ENCODE data around the gene KCNJ10. TPM values are rescaled to one million over a fixed set of nuclear protein-coding genes. Genes with fewer than 3 reads are reported as not detected.

Gene KCNJ10
- total and polyA plus RNA-seq, 2 donors (not counting 3 experiments of a cell fraction or from before 2014, with no cell fraction given), result not detected

GRCh38 chr1:159980786-159981185 lies 89.2 kb downstream of the KCNJ10 start:
- Histone ChIP-seq H3K4me1 (ENCODE audit: control insufficient read depth, extremely low read depth, insufficient read depth, low read length) (no peaks in the 10 kb centered on the region), H3K9me3 (replicated peaks; ENCODE audit: control insufficient read depth, insufficient read depth, low read length) (no peaks in the 10 kb centered on the region), H3K9me1 (replicated peaks; ENCODE audit: control insufficient read depth, extremely low read depth, insufficient read depth, low read length) (no peaks in the 10 kb centered on the region), H3K79me2 (ENCODE audit: control insufficient read depth, insufficient read depth, low read length) (no peaks in the 10 kb centered on the region), H2AFZ (ENCODE audit: low read depth, low read length) (no peak overlapping the region), H3K9ac (replicated peaks; ENCODE audit: extremely low read depth, insufficient read depth, low read length) (no peak overlapping the region), H3K4me2 (ENCODE audit: insufficient read depth, low read length) (no peak overlapping the region), H3K36me3 (ENCODE audit: control insufficient read depth in 2 of 2, extremely low read depth in 1 of 2, insufficient read depth in 2 of 2, low read length in 2 of 2) (no peaks in the 10 kb centered on the region), H3K4me3 (replicated peaks in 1 of 3; ENCODE audit: insufficient read depth in 1 of 3, low read depth in 1 of 3, low read length in 3 of 3) (no peak overlapping the region), H4K20me1 (replicated peaks; ENCODE audit: control insufficient read depth, extremely low read depth, insufficient read depth, low read length) (no peaks in the 10 kb centered on the region), H3K27ac (ENCODE audit: insufficient read depth, low read depth, low read length) (no peak overlapping the region), H3K27me3 (ENCODE audit: control insufficient read depth in 2 of 2, insufficient read depth in 2 of 2, low read length in 2 of 2) (peaks cover 8 to 12% of the 10 kb centered on the region in 2 experiments)
- POLR2A ChIA-PET, result no interaction called here
- FAIRE-seq (no peak), DNase-seq (ENCODE audit: low read depth, low spot score) (no peak)
- dilution Hi-C loops (cut with MboI; ENCODE audit: extremely low pct_ligation_motif_present, low sequenced_read_pairs) (no loop called here), intact Hi-C loops (cut with micrococcal nuclease) (no loop called here)
- CTCF ChIA-PET, result no interaction called here
- TF ChIP-seq JUN (IDR thresholded peaks at IDR 0.05; ENCODE audit: borderline replicate concordance, insufficient read depth, insufficient read length, low read depth) (no peak), MYC (IDR thresholded peaks at IDR 0.05; ENCODE audit: low read depth, low read length) (no peak), MAX (IDR thresholded peaks at IDR 0.05; ENCODE audit: insufficient read depth, insufficient read length) (no peak), GATA2 (IDR thresholded peaks at IDR 0.05; ENCODE audit: insufficient read depth, insufficient read length, low read depth, low read length) (no peak), FOS (IDR thresholded peaks at IDR 0.05; ENCODE audit: borderline replicate concordance, insufficient read depth, low read length) (no peak), POLR2AphosphoS5 (IDR thresholded peaks at IDR 0.05; ENCODE audit: insufficient read depth, low read depth, low read length) (no peak)
- BruUV-seq (replicated peaks), result no TSS peak

- BruUV-seq (replicated peaks), result no TSS peak
- DNase-seq (ENCODE audit: low read depth, low spot score) (no peak), FAIRE-seq (no peak)
- Histone ChIP-seq H3K9ac (replicated peaks; ENCODE audit: extremely low read depth, insufficient read depth, low read length) (no peak overlapping the region), H3K27ac (ENCODE audit: insufficient read depth, low read depth, low read length) (no peak overlapping the region), H3K79me2 (ENCODE audit: control insufficient read depth, insufficient read depth, low read length) (no peaks in the 10 kb centered on the region), H3K4me1 (ENCODE audit: control insufficient read depth, extremely low read depth, insufficient read depth, low read length) (no peaks in the 10 kb centered on the region), H3K4me3 (replicated peaks in 1 of 3; ENCODE audit: insufficient read depth in 1 of 3, low read depth in 1 of 3, low read length in 3 of 3) (no peak overlapping the region), H3K9me3 (replicated peaks; ENCODE audit: control insufficient read depth, insufficient read depth, low read length) (no peaks in the 10 kb centered on the region), H3K36me3 (ENCODE audit: control insufficient read depth in 2 of 2, extremely low read depth in 1 of 2, insufficient read depth in 2 of 2, low read length in 2 of 2) (no peaks in the 10 kb centered on the region), H4K20me1 (replicated peaks; ENCODE audit: control insufficient read depth, extremely low read depth, insufficient read depth, low read length) (no peaks in the 10 kb centered on the region), H3K27me3 (ENCODE audit: control insufficient read depth in 2 of 2, insufficient read depth in 2 of 2, low read length in 2 of 2) (peaks cover 12 to 16% of the 10 kb centered on the region in 2 experiments), H3K4me2 (ENCODE audit: insufficient read depth, low read length) (no peak overlapping the region), H2AFZ (ENCODE audit: low read depth, low read length) (no peak overlapping the region), H3K9me1 (replicated peaks; ENCODE audit: control insufficient read depth, extremely low read depth, insufficient read depth, low read length) (no peaks in the 10 kb centered on the region)
- TF ChIP-seq GATA2 (IDR thresholded peaks at IDR 0.05; ENCODE audit: insufficient read depth, insufficient read length, low read depth, low read length) (no peak), MAX (IDR thresholded peaks at IDR 0.05; ENCODE audit: insufficient read depth, insufficient read length) (no peak), POLR2AphosphoS5 (IDR thresholded peaks at IDR 0.05; ENCODE audit: insufficient read depth, low read depth, low read length) (no peak), EZH2 (IDR thresholded peaks at IDR 0.05; ENCODE audit: borderline replicate concordance, low read depth, low read length, severe bottlenecking) (no peak), FOS (IDR thresholded peaks at IDR 0.05; ENCODE audit: borderline replicate concordance, insufficient read depth, low read length) (no peak), MYC (IDR thresholded peaks at IDR 0.05; ENCODE audit: low read depth, low read length) (no peak), JUN (IDR thresholded peaks at IDR 0.05; ENCODE audit: borderline replicate concordance, insufficient read depth, insufficient read length, low read depth) (no peak), POLR2A (IDR thresholded peaks at IDR 0.05; ENCODE audit: low read depth, low read length) (no peak), CTCF (IDR thresholded peaks at IDR 0.05; ENCODE audit: extremely low read depth in 1 of 2, insufficient read depth in 1 of 2, low read depth in 1 of 2, low read length in 2 of 2) (no peak)
- ChIA-PET CTCF (no interaction called here), POLR2A (no interaction called here)
- intact Hi-C loops (cut with micrococcal nuclease) (no loop called here), dilution Hi-C loops (cut with MboI; ENCODE audit: extremely low pct_ligation_motif_present, low sequenced_read_pairs) (no loop called here)
These were observed 89.9 kb downstream of the KCNJ10 start for GRCh38 chr1:159980076-159980475.

All from endothelial cell of umbilical vein (primary cell).